Activated naive CD8-positive, alpha-beta T cell treated with anti-CD3 and anti-CD28 coated beads, Interleukin-2, amount 50 U/mL, for 24 hours (primary cell): ENCODE data around the gene KLHL30.

Experiments used
- ATAC-seq: fragments of 150-1000 bp; cut with Tn5 transposase; one replicate; pipeline ENCODE4 v1.10.0; 2021
- DNase-seq: peaks from one replicate; pipeline ENCODE4 v3.0.0; 2021
- H3K27ac Mint-ChIP-seq: one replicate; pipeline ENCODE4 v1.8.0; 2021; ENCODE audit warnings: mild to moderate bottlenecking, mixed read lengths
- H3K27me3 Mint-ChIP-seq: one replicate; pipeline ENCODE4 v1.8.0; 2021; ENCODE audit warnings: mixed read lengths
- H3K36me3 Mint-ChIP-seq: one replicate; pipeline ENCODE4 v1.8.0; 2021; ENCODE audit warnings: low read depth, mixed read lengths
- H3K4me1 Mint-ChIP-seq: one replicate; pipeline ENCODE4 v1.8.0; 2021; ENCODE audit warnings: mixed read lengths
- H3K4me3 Mint-ChIP-seq: one replicate; pipeline ENCODE4 v1.8.0; 2021; ENCODE audit warnings: mild to moderate bottlenecking, moderate library complexity, mixed read lengths
- H3K9me3 Mint-ChIP-seq: one replicate; pipeline ENCODE4 v1.8.0; 2021; ENCODE audit warnings: mixed read lengths

KLHL30 gene

GRCh38 chr2:238172439-238172838 lies 34.0 kb downstream of the KLHL30 start:
- Mint-ChIP-seq H3K36me3 (peaks cover 43% of the 10 kb centered on the region), H3K27me3 (no peaks in the 10 kb centered on the region), H3K4me3 (no peak overlapping the region), H3K9me3 (no peaks in the 10 kb centered on the region), H3K4me1 (peaks cover 3% of the 10 kb centered on the region), H3K27ac (peak overlapping the region; percentile 39)
- DNase-seq (no peak), ATAC-seq (no peak)

GRCh38 chr2:238173692-238174091 lies 35.2 kb downstream of the KLHL30 start:
- no peaks in the 10 kb centered on the region for H3K27me3 Mint-ChIP-seq
- no peak overlapping the region for H3K27ac Mint-ChIP-seq

DNA sequence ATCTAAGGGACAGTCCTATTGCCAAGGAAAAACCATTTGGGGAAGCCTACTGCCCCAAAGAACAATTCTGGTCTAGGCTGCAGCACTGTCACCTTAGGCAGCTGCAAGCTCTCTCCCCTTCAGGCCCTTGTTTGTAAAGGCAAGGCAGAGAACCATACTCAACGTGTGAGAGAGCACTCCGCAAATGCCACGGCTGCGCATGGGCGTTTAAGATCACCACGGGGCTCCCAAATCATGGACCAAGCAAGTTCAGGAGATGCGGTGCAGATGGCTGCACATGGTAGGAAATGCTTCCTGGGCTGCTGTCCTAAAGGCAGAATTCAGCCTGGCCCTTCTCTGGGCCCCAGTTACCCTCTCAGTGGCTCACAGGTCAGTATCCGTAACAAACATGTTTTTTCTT lies 35.8 kb downstream of the KLHL30 start:
- H3K4me3 Mint-ChIP-seq, result no peak overlapping the region
- H3K36me3 Mint-ChIP-seq, result peaks cover 54% of the 10 kb centered on the region

More at GRCh38 chr2:238173692-238174091, 35.2 kb downstream of the KLHL30 start:
- Mint-ChIP-seq H3K4me1 (peaks cover 3% of the 10 kb centered on the region), H3K9me3 (no peaks in the 10 kb centered on the region), H3K4me3 (no peak overlapping the region), H3K36me3 (peaks cover 49% of the 10 kb centered on the region)
- ATAC-seq (peak; percentile 52), DNase-seq (no peak)

DNA sequence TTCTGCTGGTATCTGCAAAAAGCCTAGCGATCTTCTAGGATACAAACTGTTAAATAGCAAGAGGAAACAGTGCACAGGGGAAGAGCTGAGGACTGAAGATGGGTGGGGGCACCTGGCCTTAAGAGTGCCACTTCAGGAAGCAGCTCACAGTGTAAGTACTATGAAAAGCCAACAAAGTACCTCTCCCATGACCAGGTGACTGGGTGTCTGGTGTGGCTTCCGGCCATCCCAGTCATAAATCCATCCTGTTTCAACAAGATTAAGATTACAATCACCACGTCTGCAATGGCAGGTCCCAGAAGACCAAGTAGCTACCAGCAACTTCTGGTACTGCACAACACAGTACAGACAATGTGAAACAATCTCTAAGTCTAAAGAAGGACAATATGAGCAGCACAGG lies 36.2 kb downstream of the KLHL30 start:
- ATAC-seq (no peak), DNase-seq (no peak)
- Mint-ChIP-seq H3K27me3 (no peaks in the 10 kb centered on the region), H3K4me3 (no peak overlapping the region), H3K9me3 (no peaks in the 10 kb centered on the region), H3K4me1 (no peaks in the 10 kb centered on the region), H3K36me3 (peaks cover 52% of the 10 kb centered on the region), H3K27ac (no peak overlapping the region)

More for the DNA sequence above, 35.8 kb downstream of the KLHL30 start:
- H3K27me3 Mint-ChIP-seq, result no peaks in the 10 kb centered on the region
- no peaks in the 10 kb centered on the region for H3K9me3 Mint-ChIP-seq
- DNase-seq (no peak), ATAC-seq (no peak)
- H3K4me1 Mint-ChIP-seq, result peaks cover 1% of the 10 kb centered on the region
- H3K27ac Mint-ChIP-seq, result no peak overlapping the region

GRCh38 chr2:238176613-238177012 lies 38.1 kb downstream of the KLHL30 start:
- ATAC-seq, result no peak
- Mint-ChIP-seq H3K27ac (no peak overlapping the region), H3K4me1 (no peaks in the 10 kb centered on the region), H3K9me3 (no peaks in the 10 kb centered on the region), H3K27me3 (no peaks in the 10 kb centered on the region), H3K36me3 (peaks cover 55% of the 10 kb centered on the region), H3K4me3 (no peak overlapping the region)
- no peak for DNase-seq

- ATAC-seq, result no peak
- Mint-ChIP-seq H3K27ac (no peak overlapping the region), H3K27me3 (no peaks in the 10 kb centered on the region), H3K9me3 (no peaks in the 10 kb centered on the region), H3K4me3 (no peak overlapping the region), H3K4me1 (peaks cover 7% of the 10 kb centered on the region), H3K36me3 (peaks cover 66% of the 10 kb centered on the region)
- no peak for DNase-seq
Measured at GRCh38 chr2:238180554-238180953, 42.1 kb downstream of the KLHL30 start.

DNA sequence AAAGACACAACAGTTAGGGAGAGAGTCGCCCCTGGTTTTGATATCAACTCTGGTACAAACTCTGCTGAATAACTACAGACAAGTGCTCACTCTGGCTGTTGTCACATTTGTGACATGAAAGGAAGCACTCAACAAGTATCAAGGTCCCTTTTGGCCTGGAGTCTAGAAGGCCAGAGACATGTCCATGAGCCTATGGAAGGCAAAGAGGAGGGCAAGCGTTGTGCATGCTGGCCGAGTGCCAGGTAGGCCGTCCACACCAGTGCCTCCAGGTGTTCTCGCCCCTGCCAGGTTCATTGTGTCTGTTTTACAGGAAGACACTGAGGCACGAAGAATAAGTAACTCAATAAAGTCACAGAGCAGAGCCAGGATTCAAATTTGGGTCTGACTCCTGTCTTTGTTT lies 43.9 kb downstream of the KLHL30 start:
- no peaks in the 10 kb centered on the region for H3K9me3 Mint-ChIP-seq
- DNase-seq (no peak), ATAC-seq (no peak)
- H3K27me3 Mint-ChIP-seq, result no peaks in the 10 kb centered on the region
- peaks cover 73% of the 10 kb centered on the region for H3K36me3 Mint-ChIP-seq
- no peak overlapping the region for H3K4me3 Mint-ChIP-seq
- H3K27ac Mint-ChIP-seq, result peak overlapping the region; percentile 24
- peaks cover 7% of the 10 kb centered on the region for H3K4me1 Mint-ChIP-seq

DNA sequence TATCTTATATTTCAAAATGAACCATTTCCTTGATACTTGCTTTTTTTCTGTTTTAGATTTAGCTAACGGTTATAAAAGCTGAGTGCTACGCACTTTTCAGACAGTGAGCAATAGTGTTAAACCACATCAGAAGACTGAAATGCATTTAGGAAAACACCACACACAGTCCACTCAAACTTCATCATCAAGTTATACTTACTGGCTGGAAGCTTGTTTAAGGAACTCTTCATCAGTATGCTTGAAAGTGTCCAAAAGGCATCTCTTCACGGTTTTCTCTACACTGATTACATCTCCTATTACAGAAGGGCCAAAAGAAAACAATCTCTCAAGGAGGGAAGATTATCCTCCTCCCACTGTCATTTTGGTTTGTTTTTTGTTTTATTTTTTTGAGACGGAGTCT lies 45.4 kb downstream of the KLHL30 start:
- Mint-ChIP-seq H3K4me1 (peaks cover 7% of the 10 kb centered on the region), H3K27ac (no peak overlapping the region), H3K9me3 (no peaks in the 10 kb centered on the region), H3K36me3 (peaks cover 77% of the 10 kb centered on the region), H3K27me3 (no peaks in the 10 kb centered on the region), H3K4me3 (no peak overlapping the region)
- no peak for DNase-seq
- no peak for ATAC-seq

GRCh38 chr2:238187618-238188548 lies 49.4 kb downstream of the KLHL30 start:
- H3K4me1 Mint-ChIP-seq, result peaks cover 7% of the 10 kb centered on the region
- ATAC-seq (no peak), DNase-seq (no peak)
- H3K27ac Mint-ChIP-seq, result no peak overlapping the region
- no peaks in the 10 kb centered on the region for H3K9me3 Mint-ChIP-seq
- H3K36me3 Mint-ChIP-seq, result peaks cover 75% of the 10 kb centered on the region
- H3K4me3 Mint-ChIP-seq, result no peak overlapping the region
- H3K27me3 Mint-ChIP-seq, result no peaks in the 10 kb centered on the region

DNA sequence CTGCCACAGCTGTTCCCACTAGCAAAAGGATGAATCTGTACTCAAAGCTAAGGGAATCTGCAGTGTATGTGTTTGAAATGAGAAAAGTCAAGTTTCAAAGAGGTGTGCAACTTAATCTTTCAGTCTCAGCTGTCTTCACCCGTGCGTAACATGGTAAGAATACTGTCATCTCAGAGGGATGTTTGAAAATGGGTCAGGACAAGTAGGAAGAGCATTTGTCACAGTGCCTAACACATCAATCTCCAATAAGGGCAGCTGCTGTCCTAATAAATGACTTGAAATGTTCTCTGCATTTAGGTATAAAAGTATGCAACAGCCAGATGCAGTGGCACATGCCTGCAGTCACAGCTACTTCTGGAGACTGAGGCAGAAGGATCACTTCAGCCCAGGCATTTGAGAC lies 52.0 kb downstream of the KLHL30 start:
- no peak overlapping the region for H3K4me3 Mint-ChIP-seq
- H3K27ac Mint-ChIP-seq, result no peak overlapping the region
- DNase-seq, result no peak
- no peaks in the 10 kb centered on the region for H3K27me3 Mint-ChIP-seq
- H3K4me1 Mint-ChIP-seq, result no peaks in the 10 kb centered on the region
- no peak for ATAC-seq
- H3K9me3 Mint-ChIP-seq, result no peaks in the 10 kb centered on the region
- peaks cover 64% of the 10 kb centered on the region for H3K36me3 Mint-ChIP-seq
